Measurements from ENCODE around the gene GRID1. TPM values are rescaled to one million over a fixed set of nuclear protein-coding genes. Genes with fewer than 3 reads are reported as not detected.

The GRID1 gene
- total RNA-seq, 1 experiment from 2014 or later: not detected

DNA sequence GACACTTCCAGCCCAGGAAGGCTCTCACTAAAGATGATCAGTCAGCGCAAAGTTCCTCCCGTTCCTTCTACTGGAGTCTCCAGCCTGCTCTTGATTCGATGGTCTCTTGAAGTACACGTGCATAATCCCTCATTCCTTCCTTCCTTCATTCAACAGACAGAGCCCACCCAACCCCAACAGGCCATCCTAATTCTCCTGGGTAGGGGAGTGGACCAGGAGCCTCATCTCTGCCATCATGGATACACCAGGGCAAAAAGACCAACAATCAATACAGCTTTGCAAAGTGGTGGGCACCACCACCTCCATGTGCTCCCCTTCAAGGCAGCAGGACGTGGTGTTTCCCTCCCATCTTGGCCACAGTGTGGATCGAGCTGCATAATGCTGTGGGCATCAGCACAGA lies 446.3 kb downstream of the GRID1 start:
- intact Hi-C loops (cut with micrococcal nuclease; ENCODE audit: unreplicated experiment): no loop called here
- ChIA-PET POLR2A (ENCODE audit: unreplicated experiment) (no interaction called here), CTCF (no interaction called here)
- Histone ChIP-seq H3K27me3 (ENCODE audit: insufficient read depth, low read depth) (no peaks in the 10 kb centered on the region), H3K9me3 (ENCODE audit: insufficient read depth, low read depth) (no peaks in the 10 kb centered on the region), H3K4me2 (no peak overlapping the region), H2AFZ (no peak overlapping the region), H4K20me1 (ENCODE audit: insufficient read depth) (no peaks in the 10 kb centered on the region), H3K9me2 (ENCODE audit: insufficient read depth) (no peaks in the 10 kb centered on the region), H3K4me3 (no peak overlapping the region), H3K4me1 (replicated peaks; ENCODE audit: insufficient read depth) (no peaks in the 10 kb centered on the region), H3K27ac (no peak overlapping the region), H3K79me2 (ENCODE audit: low read depth) (no peaks in the 10 kb centered on the region), H3F3A (ENCODE audit: insufficient read depth, low read depth) (no peaks in the 10 kb centered on the region), H3K36me3 (ENCODE audit: low read depth) (no peaks in the 10 kb centered on the region)
- DNase-seq: no peak
- TF ChIP-seq EZH2 (IDR thresholded peaks at IDR 0.05; ENCODE audit: low read depth): no peak
- TF ChIP-seq, protein P1, sequence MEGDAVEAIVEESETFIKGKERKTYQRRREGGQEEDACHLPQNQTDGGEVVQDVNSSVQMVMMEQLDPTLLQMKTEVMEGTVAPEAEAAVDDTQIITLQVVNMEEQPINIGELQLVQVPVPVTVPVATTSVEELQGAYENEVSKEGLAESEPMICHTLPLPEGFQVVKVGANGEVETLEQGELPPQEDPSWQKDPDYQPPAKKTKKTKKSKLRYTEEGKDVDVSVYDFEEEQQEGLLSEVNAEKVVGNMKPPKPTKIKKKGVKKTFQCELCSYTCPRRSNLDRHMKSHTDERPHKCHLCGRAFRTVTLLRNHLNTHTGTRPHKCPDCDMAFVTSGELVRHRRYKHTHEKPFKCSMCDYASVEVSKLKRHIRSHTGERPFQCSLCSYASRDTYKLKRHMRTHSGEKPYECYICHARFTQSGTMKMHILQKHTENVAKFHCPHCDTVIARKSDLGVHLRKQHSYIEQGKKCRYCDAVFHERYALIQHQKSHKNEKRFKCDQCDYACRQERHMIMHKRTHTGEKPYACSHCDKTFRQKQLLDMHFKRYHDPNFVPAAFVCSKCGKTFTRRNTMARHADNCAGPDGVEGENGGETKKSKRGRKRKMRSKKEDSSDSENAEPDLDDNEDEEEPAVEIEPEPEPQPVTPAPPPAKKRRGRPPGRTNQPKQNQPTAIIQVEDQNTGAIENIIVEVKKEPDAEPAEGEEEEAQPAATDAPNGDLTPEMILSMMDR (conservative IDR thresholded peaks at IDR 0.05): no peak
- no TSS peak for BruUV-seq (replicated peaks)

DNA sequence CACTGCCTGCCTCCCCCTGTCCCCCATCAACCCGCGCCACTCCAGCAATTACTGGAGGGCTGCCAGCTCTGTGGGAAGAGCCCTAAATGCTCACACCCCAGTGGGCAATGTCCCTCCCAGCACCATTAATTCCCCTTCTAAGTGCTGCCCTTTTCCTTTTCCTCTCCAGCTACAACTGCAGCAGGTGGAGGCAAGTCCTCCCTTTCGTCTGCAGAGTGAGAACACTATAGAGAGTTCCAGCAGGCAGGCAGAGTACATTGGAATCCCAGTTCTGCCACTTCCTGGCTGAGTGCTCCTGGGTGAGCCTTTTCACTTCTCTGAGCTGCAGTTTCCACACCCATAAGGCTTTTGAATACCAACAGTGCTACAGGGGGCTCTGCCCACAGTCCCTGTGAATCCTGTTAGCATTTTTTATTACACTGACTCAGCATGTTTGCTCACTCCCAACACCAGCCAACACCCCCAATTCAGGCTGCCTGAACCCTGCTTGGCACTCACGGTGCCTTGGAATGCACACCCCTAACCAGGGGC lies 447.0 kb downstream of the GRID1 start:
- Histone ChIP-seq H3K4me1 (replicated peaks; ENCODE audit: insufficient read depth) (no peaks in the 10 kb centered on the region), H2AFZ (no peak overlapping the region), H3K9me3 (ENCODE audit: insufficient read depth, low read depth) (no peaks in the 10 kb centered on the region), H3K4me2 (no peak overlapping the region), H3K4me3 (no peak overlapping the region), H3K9me2 (ENCODE audit: insufficient read depth) (no peaks in the 10 kb centered on the region), H4K20me1 (ENCODE audit: insufficient read depth) (no peaks in the 10 kb centered on the region), H3F3A (ENCODE audit: insufficient read depth, low read depth) (no peaks in the 10 kb centered on the region), H3K79me2 (ENCODE audit: low read depth) (no peaks in the 10 kb centered on the region), H3K27me3 (ENCODE audit: insufficient read depth, low read depth) (no peaks in the 10 kb centered on the region), H3K36me3 (ENCODE audit: low read depth) (no peaks in the 10 kb centered on the region), H3K27ac (no peak overlapping the region)
- POLR2A ChIA-PET (ENCODE audit: unreplicated experiment): no interaction called here
- TF ChIP-seq, protein P1 (conservative IDR thresholded peaks at IDR 0.05): no peak
- TF ChIP-seq EZH2 (IDR thresholded peaks at IDR 0.05; ENCODE audit: low read depth): no peak
- CTCF ChIA-PET: no interaction called here
- intact Hi-C loops (cut with micrococcal nuclease; ENCODE audit: unreplicated experiment): no loop called here
- DNase-seq: no peak
- BruUV-seq (replicated peaks): no TSS peak

DNA sequence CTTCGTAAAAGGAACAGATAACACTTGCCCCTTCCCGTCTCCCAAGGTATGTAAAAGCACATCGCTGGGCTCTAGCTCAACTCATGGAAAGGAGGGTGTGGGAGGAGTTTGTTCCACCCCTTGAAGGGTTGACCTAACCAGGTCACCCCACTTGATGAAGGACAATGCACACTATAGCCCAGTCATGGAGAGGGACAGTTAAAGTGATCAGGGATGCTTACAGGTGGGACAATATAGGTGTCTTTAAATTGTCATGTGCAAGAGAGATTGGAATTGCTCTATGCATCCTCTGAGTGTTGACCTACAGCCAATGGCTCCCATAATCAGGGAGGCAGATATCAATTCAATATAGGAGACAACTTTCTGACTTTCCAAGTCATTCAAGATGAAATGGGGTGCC lies 448.2 kb downstream of the GRID1 start:
- intact Hi-C loops (cut with micrococcal nuclease; ENCODE audit: unreplicated experiment): no loop called here
- no peaks in the 10 kb centered on the region for H3K79me2 ChIP-seq (ENCODE audit: low read depth)
- no TSS peak for BruUV-seq (replicated peaks)

More for the DNA sequence above, 448.2 kb downstream of the GRID1 start:
- H3K4me3 ChIP-seq: no peak overlapping the region
- H2AFZ ChIP-seq: no peak overlapping the region
- no peaks in the 10 kb centered on the region for H3K27me3 ChIP-seq (ENCODE audit: insufficient read depth, low read depth)
- H3K4me2 ChIP-seq: no peak overlapping the region
- H3F3A ChIP-seq (ENCODE audit: insufficient read depth, low read depth): no peaks in the 10 kb centered on the region
- no peak for DNase-seq
- ChIA-PET CTCF (no interaction called here), POLR2A (ENCODE audit: unreplicated experiment) (no interaction called here)
- H3K36me3 ChIP-seq (ENCODE audit: low read depth): no peaks in the 10 kb centered on the region
- H4K20me1 ChIP-seq (ENCODE audit: insufficient read depth): no peaks in the 10 kb centered on the region
- no peaks in the 10 kb centered on the region for H3K9me2 ChIP-seq (ENCODE audit: insufficient read depth)
- H3K9me3 ChIP-seq (ENCODE audit: insufficient read depth, low read depth): no peaks in the 10 kb centered on the region
- no peak overlapping the region for H3K27ac ChIP-seq
- H3K4me1 ChIP-seq (replicated peaks; ENCODE audit: insufficient read depth): no peaks in the 10 kb centered on the region
- no peak for TF ChIP-seq EZH2 (IDR thresholded peaks at IDR 0.05; ENCODE audit: low read depth)
- TF ChIP-seq, protein P1 (conservative IDR thresholded peaks at IDR 0.05): no peak
